GM23248 (cell line): ENCODE data around the gene EPS8.

ENCODE experiments used
- EZH2 ChIP-seq: fragments of 200-600 bp; sonication (generic); IDR thresholded peaks from 2 replicates; pipeline ENCODE4 v1.6.1; 2018; ENCODE audit warnings: antibody characterized with exemption, mild to moderate bottlenecking; ENCODE audit not compliant: insufficient read depth, poor library complexity, severe bottlenecking
- EZH2phosphoT487 ChIP-seq: fragments of 200-600 bp; sonication (generic); IDR thresholded peaks from 2 replicates; pipeline ENCODE4 v1.6.1; 2018; ENCODE audit warnings: antibody characterized with exemption, moderate library complexity, mild to moderate bottlenecking, low read depth; ENCODE audit not compliant: insufficient read depth

GRCh38 chr12:15599266-15600037 is 189.7 kb downstream of the EPS8 start:
- TF ChIP-seq EZH2phosphoT487 (no peak), EZH2 (no peak)
